HG02642 (cell line): ENCODE results near the gene DPEP2.
"Not testable (repeated sequence)": the region's sequence is repeated elsewhere in the genome, so short reads cannot be mapped to it uniquely, and the experiment has no call there.

Experiments used
- ATAC-seq: cut with Tn5 transposase; IDR thresholded peaks from one replicate; pipeline ENCODE4 v1.9.1; 2021; ENCODE audit warnings: mild to moderate bottlenecking; ENCODE audit not compliant: unreplicated experiment, poor library complexity

DPEP2 gene

GRCh38 chr16:68009157-68009735 lies 10.0 kb upstream of the DPEP2 start:
- no peak for ATAC-seq

- ATAC-seq: no peak
These were observed 6.6 kb upstream of the DPEP2 start for GRCh38 chr16:68005786-68006286.

- ATAC-seq: no peak
These were observed 5.9 kb upstream of the DPEP2 start for GRCh38 chr16:68005211-68005610.

GRCh38 chr16:68003031-68003430 lies 3.7 kb upstream of the DPEP2 start:
- ATAC-seq: no peak

- ATAC-seq: no peak
These were observed 1.2 kb upstream of the DPEP2 start for GRCh38 chr16:68000450-68000849.

DNA sequence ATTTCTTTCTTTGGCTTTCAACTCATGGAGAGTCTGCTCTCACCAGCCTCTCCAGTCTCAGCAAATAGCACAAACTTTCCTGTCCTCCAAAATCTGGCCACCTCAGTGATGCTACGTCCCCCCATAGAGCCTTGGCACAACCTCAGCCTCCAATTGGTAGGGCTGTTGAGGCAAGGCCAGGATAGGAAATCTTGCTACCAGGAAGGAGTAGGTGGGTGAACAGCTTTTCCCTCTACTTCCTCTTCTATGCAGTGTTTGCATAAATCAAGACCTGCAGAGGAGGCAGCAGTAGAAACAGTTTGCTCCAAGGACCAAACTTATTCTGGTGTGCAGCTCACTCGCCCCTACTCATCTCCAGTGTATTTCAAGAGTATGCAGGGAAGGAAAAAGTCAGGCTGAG lies 701 bp upstream of the DPEP2 start:
- ATAC-seq: no peak

GRCh38 chr16:67998231-67998778 lies 979 bp downstream of the DPEP2 start:
- not testable (repeated sequence) for ATAC-seq

GRCh38 chr16:67996666-67997065 lies 2.6 kb downstream of the DPEP2 start:
- ATAC-seq: no peak

- ATAC-seq: no peak
These were observed 3.9 kb downstream of the DPEP2 start for GRCh38 chr16:67995423-67995822.

DNA sequence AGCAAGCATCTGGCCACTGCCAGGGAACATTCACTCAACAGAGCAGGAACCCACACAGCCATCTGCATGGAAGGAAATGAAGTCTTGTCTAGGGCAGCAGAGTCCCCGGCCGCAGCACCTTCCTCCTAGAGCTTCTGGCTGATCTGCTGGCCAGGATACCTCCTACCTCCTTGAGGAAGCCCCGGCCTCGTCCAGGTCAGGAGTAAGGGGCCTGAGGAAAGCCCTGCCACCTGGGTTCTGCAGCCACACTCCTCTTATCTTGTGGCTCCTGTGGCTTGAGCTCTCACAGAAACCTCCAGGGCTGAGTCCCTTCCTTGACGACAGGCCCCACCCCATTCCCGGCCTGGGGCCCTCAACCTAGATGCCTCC lies 5.3 kb downstream of the DPEP2 start:
- not testable (repeated sequence) for ATAC-seq

DNA sequence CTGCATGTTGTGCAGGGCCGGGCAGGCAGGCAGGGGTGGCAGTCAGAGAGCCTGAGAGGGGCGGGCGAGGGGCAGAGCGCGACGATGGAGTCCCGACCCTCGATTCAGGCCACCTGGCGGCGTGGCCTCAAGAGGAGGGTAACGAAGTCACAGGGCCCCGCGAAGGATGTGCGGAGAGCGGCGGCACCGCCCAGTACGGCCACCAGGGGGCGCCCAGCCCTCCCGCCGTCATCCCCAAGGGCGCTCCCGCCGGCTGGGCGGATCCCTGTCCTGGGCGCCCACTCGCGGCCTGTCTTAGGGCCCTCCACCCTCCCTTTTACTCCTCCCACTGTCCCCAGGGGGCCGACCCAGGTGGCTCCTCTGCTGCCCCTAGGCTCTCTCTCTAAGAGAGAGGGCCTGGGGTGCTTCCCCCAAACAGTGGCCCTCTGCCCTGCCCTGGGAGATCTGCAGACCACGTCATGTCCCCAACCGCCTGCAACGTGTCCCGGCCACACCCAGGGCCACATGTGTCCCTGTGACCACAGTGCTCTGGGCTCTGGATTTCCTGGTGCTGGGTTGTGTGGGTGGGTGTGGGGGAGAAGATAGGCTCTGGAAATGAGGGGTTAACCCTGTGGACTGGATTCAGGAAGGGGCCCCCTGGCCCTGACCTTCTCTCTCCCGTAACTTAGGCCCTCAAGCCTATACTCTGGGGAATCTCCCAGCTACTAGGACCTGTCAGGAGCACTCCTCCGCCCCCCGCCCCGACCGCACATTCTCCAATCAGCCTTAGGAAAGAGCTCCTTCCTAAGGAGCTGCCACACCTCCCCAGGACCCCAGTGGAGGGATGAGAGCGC lies 5.9 kb downstream of the DPEP2 start:
- peak; percentile 78 for ATAC-seq

DNA sequence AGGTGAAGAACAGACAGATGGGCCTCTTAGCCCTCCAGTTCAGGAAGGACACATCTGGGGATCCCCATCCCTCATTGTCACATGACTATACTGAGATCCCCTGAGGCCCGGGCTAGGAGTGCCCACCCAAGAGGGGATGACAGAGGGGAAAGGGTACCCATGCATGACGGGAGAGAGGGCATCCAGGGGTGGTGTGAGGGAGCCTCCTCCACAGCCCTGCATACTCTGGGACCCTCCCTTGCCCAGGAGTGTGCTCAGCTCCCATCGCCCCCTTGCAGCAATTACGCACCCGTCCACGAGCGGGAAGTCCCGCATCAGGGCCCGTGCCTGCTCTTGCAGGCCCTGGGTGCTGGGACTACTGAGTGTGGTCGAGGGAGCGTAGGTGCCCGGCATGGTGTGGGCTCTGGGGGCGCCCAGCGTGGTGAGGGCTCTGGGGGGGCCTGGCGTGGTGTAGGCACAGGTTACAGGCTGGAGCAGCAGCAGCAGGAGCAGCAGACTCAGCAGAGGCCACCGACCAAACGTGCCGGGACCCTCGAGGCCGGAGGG lies 6.5 kb downstream of the DPEP2 start:
- no peak for ATAC-seq

- no peak for ATAC-seq
These were observed 9.3 kb downstream of the DPEP2 start for GRCh38 chr16:67990018-67990386.

DNA sequence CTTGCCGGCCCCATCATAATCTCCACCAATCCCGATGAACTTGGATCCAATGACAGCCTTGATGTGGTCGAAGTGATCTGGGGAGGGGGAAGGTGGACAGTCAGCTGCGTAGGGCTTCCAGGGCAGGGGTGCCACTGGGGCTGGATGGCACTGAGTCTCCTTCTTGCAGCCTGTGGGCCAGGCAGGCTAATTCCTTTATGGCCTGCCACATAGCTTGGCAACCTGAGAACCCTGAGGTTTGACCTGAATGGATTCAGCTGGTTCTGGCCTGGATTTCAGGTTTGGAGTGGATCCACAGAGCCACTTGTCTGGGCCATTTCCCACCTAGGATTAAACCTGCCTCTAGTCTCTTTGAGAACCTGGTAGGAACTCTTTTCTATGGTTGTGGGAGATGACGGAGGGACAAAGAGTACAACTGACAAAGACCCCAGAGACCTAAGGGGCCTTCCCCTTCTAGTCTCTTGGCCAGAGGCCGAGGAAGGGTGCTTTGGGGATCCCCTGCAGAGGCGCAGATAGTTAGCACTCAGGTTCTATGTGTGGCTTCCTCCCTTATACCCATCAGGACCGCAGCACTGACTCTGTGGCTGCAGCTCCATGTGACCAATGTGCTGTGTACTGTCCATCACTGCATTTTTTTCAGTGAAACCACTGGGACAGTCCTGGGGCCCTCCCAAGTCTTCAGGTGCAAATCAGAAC lies 9.8 kb downstream of the DPEP2 start:
- no peak for ATAC-seq

- ATAC-seq: no peak
These were observed 10.6 kb downstream of the DPEP2 start for GRCh38 chr16:67988675-67989074.

GRCh38 chr16:67987460-67988160 lies 11.7 kb downstream of the DPEP2 start:
- no peak for ATAC-seq

DNA sequence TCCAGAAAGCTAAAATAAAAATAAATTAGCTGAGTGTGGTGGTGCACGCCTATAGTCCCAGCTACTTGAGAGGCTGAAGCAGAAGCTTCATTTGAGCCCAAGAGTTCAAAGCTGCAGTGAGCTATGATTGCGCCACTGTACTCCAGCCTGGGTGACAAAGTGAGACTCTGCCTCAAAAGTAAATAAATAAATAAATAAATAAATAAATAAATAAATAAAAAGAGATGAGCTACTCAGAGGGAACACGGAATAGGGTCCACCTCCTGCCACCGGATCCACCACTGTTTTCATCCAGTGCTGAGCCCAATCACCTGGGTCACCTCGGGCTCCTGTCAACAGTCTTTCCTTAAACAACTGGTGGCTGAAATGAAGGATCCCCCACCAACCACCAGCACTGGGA lies 12.3 kb downstream of the DPEP2 start:
- no peak for ATAC-seq

GRCh38 chr16:67982011-67982696 lies 17.1 kb downstream of the DPEP2 start:
- no peak for ATAC-seq

DNA sequence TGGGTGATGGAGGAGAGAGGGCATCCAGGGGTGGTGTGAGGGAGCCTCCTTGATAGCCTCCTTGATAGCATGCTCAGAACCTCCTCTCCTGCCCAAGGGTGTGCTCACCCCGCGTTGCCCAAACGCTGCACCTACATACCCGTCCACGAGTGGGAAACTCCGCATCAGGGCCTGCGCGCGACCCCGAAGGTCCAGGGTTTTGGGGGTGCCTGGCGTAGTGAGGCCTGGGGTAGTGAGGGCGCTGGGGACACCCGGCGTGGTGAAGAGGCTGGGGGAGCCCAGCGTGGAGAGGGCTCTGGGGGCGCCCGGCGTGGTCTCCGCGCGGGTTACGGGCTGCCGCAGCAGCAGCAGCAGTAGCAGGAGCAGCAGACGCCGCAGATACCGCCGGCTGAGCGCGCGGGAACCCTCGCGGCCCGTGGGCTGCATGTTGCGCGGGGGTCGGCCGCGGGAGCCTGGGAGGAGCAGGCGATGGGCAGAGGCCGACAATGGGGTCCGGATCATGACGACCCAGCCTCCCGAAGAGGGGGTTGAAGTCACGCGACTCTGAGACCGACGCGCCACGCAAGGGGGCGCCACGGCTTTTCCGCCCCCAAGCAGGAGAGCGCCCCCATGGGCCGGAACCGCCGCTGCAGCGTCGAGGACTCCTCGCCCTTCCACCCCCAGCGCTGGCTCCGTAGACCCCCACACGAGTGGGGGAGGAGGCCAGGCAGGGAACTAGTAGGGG lies 19.2 kb downstream of the DPEP2 start, which contains the start of gene DPEP3:
Gene DPEP3 (minus strand): TSS at position 545 of the 724 bp plus-strand sequence. CDS start 119 bp downstream, at position 426.
- no peak for ATAC-seq
